IPS-18c (cell line): ENCODE data around the gene PSMG3.

Experiments
- H3K4me3 ChIP-seq: 2 replicates; pipeline ENCODE4 v1.7.0; 2013; ENCODE audit warnings: low read depth, mild to moderate bottlenecking, low read length, moderate library complexity; ENCODE audit not compliant: insufficient read depth
- H3K9me3 ChIP-seq: one replicate; pipeline ENCODE4 v1.6.1; 2013; ENCODE audit warnings: mild to moderate bottlenecking, low read length, moderate library complexity; ENCODE audit not compliant: control insufficient read depth, insufficient read depth

The PSMG3 gene

GRCh38 chr7:1569833-1570632, at the start of gene PSMG3:
Gene PSMG3, minus strand, starts transcription at chr7:1570032. Its CDS starts 693 bp downstream, at chr7:1569339.
- Histone ChIP-seq H3K9me3 (peaks cover 2% of the 10 kb centered on the region), H3K4me3 (peak within 1 kb of the TSS; percentile 54)

DNA sequence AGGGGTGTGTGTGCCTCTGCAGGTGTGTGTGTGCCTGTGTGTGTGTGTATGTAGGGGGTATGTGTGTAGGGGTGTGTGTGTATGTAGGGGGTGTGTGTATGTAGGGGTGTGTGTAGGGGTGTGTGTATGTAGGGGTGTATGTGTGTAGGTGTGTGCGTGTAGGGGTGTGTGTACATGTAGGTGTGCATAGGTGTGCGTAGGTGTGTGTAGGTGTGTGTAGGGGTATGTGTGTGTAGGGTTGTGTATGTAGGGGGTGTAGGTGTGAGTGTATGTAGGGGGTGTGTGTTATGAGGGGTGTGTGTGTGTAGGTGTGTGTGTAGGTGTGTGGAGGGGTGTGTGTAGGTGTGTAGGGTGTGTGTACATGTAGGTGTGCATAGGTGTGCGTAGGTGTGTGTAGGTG, 48.6 kb upstream of the PSMG3 start:
- Histone ChIP-seq H3K4me3 (no peak overlapping the region; the same call in 1 of the 2 replicates), H3K9me3 (peaks cover 2% of the 10 kb centered on the region)

GRCh38 chr7:1617957-1618356, 48.1 kb upstream of the PSMG3 start:
- H3K4me3 ChIP-seq, result no peak overlapping the region
- peaks cover 2% of the 10 kb centered on the region for H3K9me3 ChIP-seq

DNA sequence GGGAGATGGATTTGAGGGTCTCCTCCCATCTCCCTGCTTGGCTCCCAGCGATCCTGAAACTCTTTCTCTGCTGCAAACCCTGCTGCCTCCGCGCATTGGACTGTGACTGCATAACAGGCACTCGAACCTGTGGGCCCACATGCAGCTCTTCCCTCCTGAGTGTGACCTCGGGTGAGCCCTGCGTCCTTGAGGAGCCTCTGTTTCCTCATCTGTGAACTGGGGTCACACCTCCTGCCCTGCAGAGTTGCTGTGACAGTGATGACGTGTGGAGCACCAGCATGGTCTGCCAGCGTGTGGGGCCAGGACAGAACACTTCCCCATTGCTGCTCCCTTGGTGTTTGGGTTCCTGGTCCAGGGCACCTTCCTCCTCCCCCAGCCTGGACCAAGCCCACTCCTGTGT, 46.9 kb upstream of the PSMG3 start:
- Histone ChIP-seq H3K4me3 (no peak overlapping the region), H3K9me3 (peaks cover 2% of the 10 kb centered on the region)

- Histone ChIP-seq H3K4me3 (no peak overlapping the region), H3K9me3 (peaks cover 2% of the 10 kb centered on the region)
Measured at GRCh38 chr7:1611708-1612241, 41.9 kb upstream of the PSMG3 start.

- Histone ChIP-seq H3K4me3 (no peak overlapping the region), H3K9me3 (no peaks in the 10 kb centered on the region)
Measured at GRCh38 chr7:1610678-1611302, 41.0 kb upstream of the PSMG3 start.

DNA sequence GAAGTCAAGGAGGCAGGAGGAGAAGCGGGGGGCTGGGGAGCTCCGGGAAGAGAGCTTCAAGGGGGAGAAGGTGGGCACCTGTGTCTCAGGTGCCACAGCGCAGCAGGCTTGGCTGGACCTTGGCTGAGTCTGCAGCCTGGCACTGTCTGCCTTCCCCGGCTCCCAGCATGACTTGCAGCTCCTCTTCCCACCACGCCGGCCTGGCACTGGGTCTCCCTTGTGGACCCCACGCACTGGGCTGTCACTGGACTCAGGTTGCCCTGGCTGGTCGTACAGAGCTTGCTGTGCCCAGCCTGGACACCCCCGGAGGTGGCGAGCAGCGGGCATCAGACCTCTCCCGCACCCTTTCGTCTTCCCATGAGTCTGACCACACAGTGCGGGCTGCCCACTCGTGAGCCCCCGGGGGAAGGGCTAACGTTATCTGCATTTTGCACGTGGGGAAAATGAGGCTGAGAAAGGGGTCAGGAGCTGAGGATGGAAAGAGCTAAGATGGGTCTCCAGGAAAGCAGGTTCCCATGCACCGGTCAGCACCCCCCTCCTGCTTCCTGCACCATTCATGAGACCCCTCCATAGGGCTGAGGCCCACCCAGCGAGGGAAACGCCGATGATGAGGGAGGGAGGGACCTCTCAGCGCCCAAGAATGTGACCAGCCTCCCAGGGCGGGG, 40.3 kb upstream of the PSMG3 start:
- H3K4me3 ChIP-seq, result no peak overlapping the region
- no peaks in the 10 kb centered on the region for H3K9me3 ChIP-seq

DNA sequence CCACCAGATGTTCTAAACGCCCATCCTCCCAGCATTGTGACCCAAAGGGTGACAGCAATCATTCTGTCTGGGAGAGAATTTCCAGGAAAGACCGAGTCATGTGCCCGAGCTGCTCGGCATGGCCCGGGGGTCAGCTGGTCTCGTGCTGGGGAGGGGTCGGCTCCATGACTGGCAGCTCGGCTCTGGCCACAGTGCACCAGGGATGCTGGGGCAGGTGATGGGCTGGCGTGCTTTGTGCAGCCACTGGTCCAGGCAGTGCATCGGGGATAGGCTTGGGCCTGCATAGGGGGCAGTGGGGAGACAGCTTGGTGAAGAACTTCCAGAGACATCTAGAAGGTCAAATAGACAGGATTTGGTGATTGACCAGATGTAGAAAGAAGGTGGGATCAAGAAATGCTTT, 39.2 kb upstream of the PSMG3 start:
- H3K4me3 ChIP-seq, result no peak overlapping the region
- H3K9me3 ChIP-seq, result no peaks in the 10 kb centered on the region

- no peak overlapping the region for H3K4me3 ChIP-seq
- H3K9me3 ChIP-seq, result no peaks in the 10 kb centered on the region
Measured at GRCh38 chr7:1608318-1608717, 38.5 kb upstream of the PSMG3 start.

- H3K4me3 ChIP-seq, result no peak overlapping the region
- H3K9me3 ChIP-seq, result no peaks in the 10 kb centered on the region
Measured at GRCh38 chr7:1607696-1608095, 37.9 kb upstream of the PSMG3 start.

DNA sequence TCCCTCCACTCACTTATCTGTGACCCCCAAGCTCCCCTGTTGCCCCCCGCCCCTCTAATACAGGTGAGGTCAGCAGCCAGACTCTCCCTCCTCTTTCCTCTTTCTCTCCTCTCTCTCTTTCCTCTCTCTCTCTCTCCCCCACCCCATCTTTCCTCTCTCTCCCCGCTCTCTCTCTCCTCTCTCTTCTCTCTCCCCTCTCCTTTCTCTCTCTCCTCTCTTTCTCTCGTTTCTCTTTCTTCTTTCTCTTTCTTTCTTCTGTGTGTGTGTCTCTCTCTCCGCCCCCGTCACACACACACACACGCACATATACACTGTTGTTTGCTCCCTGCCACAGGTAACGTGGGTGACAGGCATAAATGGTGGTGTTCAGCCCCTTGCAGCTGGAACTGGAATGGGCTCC, 37.2 kb upstream of the PSMG3 start:
- no peaks in the 10 kb centered on the region for H3K9me3 ChIP-seq

DNA sequence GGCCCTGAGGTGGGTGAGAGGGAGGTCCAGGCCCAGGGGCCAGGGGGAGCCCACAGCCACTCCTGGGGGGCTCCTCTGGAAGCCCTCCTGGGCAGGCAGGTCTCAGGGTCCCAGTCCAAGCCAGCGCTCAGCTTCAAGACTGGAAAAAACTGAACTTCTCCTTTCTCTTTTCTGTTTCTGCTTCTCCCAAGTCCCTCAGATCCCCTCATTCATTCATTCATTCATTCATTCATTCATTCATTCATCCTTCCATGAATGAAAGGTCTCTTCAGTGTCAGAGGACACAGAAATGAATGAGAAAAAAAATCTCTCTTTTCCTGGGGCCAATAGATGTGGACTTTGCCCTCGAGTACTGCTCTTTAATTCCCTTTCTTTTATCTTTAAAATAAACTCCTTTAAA, 34.6 kb upstream of the PSMG3 start:
- Histone ChIP-seq H3K4me3 (no peak overlapping the region), H3K9me3 (no peaks in the 10 kb centered on the region)

More for the DNA sequence above, 37.2 kb upstream of the PSMG3 start:
- H3K4me3 ChIP-seq, result no peak overlapping the region

GRCh38 chr7:1603346-1604225, 33.8 kb upstream of the PSMG3 start:
- Histone ChIP-seq H3K9me3 (no peaks in the 10 kb centered on the region), H3K4me3 (no peak overlapping the region)

GRCh38 chr7:1602386-1602785, 32.6 kb upstream of the PSMG3 start:
- no peak overlapping the region for H3K4me3 ChIP-seq
- H3K9me3 ChIP-seq, result no peaks in the 10 kb centered on the region

GRCh38 chr7:1601956-1602355, 32.1 kb upstream of the PSMG3 start:
- Histone ChIP-seq H3K9me3 (no peaks in the 10 kb centered on the region), H3K4me3 (no peak overlapping the region)

GRCh38 chr7:1599640-1600395, 30.0 kb upstream of the PSMG3 start:
- Histone ChIP-seq H3K4me3 (no peak overlapping the region), H3K9me3 (no peaks in the 10 kb centered on the region)
